HEK293T (cell line): ENCODE results near the gene BMP2K.

Experiments used
- CTBP1 ChIP-seq: fragments of 450-650 bp; IDR thresholded peaks from 2 replicates; pipeline ENCODE4 v1.6.1; 2016; ENCODE audit warnings: borderline replicate concordance
- FOXA1 ChIP-seq: fragments of 450-650 bp; IDR thresholded peaks from 2 replicates; pipeline ENCODE4 v1.6.1; 2016; ENCODE audit warnings: mild to moderate bottlenecking
- FOXK2 ChIP-seq: fragments of 450-650 bp; IDR thresholded peaks from 2 replicates; pipeline ENCODE4 v1.6.1; 2016; ENCODE audit warnings: mild to moderate bottlenecking
- HDGF ChIP-seq: fragments of 450-650 bp; IDR thresholded peaks from 2 replicates; pipeline ENCODE4 v1.6.1; 2017; ENCODE audit warnings: antibody characterized with exemption, borderline replicate concordance
- SP1 ChIP-seq: fragments of 450-650 bp; IDR thresholded peaks from 2 replicates; pipeline ENCODE4 v1.6.1; 2017
- TF ChIP-seq, protein P1 (sequence below): fragments of 450-650 bp; IDR thresholded peaks from 2 replicates; pipeline ENCODE4 v1.6.1; 2016

- TF ChIP-seq FOXA1 (no peak), CTBP1 (no peak), SP1 (no peak), FOXK2 (no peak), HDGF (no peak)
- TF ChIP-seq, protein P1, sequence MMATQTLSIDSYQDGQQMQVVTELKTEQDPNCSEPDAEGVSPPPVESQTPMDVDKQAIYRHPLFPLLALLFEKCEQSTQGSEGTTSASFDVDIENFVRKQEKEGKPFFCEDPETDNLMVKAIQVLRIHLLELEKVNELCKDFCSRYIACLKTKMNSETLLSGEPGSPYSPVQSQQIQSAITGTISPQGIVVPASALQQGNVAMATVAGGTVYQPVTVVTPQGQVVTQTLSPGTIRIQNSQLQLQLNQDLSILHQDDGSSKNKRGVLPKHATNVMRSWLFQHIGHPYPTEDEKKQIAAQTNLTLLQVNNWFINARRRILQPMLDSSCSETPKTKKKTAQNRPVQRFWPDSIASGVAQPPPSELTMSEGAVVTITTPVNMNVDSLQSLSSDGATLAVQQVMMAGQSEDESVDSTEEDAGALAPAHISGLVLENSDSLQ = no peak
Observed at GRCh38 chr4:78756137-78756536, 20.0 kb upstream of the BMP2K start.
